OCI-LY7 (cell line): ENCODE measurements around the gene RPH3AL. TPM values are rescaled to one million over a fixed set of nuclear protein-coding genes. Genes with fewer than 3 reads are reported as not detected.
A peak's percentile ranks its signal among the peaks of the same experiment; 100 is the strongest.
"Not testable (repeated sequence)": the region's sequence is repeated elsewhere in the genome, so short reads cannot be mapped to it uniquely, and the experiment has no call there.

Source experiments
- BruUV-seq: library from RNA; stranded (reverse); fragments of 400-500 nt; replicated peaks from 2 replicates; lab custom pipeline; 2021; lab: Mats Ljungman, UMichigan
- CTCF ChIA-PET: fragments of 300-600 bp; sonication (Branson Sonifier 250); formaldehyde crosslinking; loops from one replicate; lab custom pipeline; 2022; ENCODE audit warnings: antibody characterized with exemption; ENCODE audit not compliant: unreplicated experiment; lab: Charles Lee
- POLR2A ChIA-PET: fragments of 300-600 bp; sonication (Branson Sonifier 250); formaldehyde crosslinking; loops from one replicate; lab custom pipeline; 2022; ENCODE audit warnings: antibody characterized with exemption; lab: Charles Lee
- DNase-seq: peaks from one replicate; pipeline ENCODE4 v3.0.0-alpha.2; 2015; ENCODE audit warnings: low spot score
- H2AFZ ChIP-seq: fragments of 200-600 bp; sonication (generic), shearing (Covaris generic); 2 replicates; pipeline ENCODE4 v1.6.1; 2014; ENCODE audit warnings: mild to moderate bottlenecking, antibody characterized with exemption, low read length, moderate library complexity
- H3K27ac ChIP-seq: fragments of 200-600 bp; sonication (generic); 2 replicates; pipeline ENCODE4 v1.5.1; 2014; ENCODE audit warnings: mixed run types, low read depth, mild to moderate bottlenecking, moderate library complexity, low read length, inconsistent platforms; ENCODE audit not compliant: poor library complexity, severe bottlenecking
- H3K36me3 ChIP-seq: fragments of 200-600 bp; sonication (generic); 2 replicates; pipeline ENCODE4 v1.6.1; 2014; ENCODE audit warnings: mild to moderate bottlenecking, antibody characterized with exemption, low read length, moderate library complexity, mixed read lengths; ENCODE audit not compliant: insufficient read depth
- H3K4me1 ChIP-seq: fragments of 200-600 bp; sonication (generic); 2 replicates; pipeline ENCODE4 v1.5.1; 2014; ENCODE audit warnings: mild to moderate bottlenecking, low read length; ENCODE audit not compliant: insufficient read depth, poor library complexity, severe bottlenecking
- H3K4me2 ChIP-seq: fragments of 200-600 bp; sonication (generic); 2 replicates; pipeline ENCODE4 v1.6.1; 2014; ENCODE audit warnings: mild to moderate bottlenecking, low read length
- H3K4me3 ChIP-seq: fragments of 200-600 bp; sonication (generic); 2 replicates; pipeline ENCODE4 v1.5.1; 2014; ENCODE audit warnings: mild to moderate bottlenecking, low read depth, low read length; ENCODE audit not compliant: poor library complexity, severe bottlenecking
- H3K79me2 ChIP-seq: fragments of 200-600 bp; sonication (generic); 2 replicates; pipeline ENCODE4 v1.6.1; 2016; ENCODE audit warnings: low read depth, mild to moderate bottlenecking, low read length, moderate library complexity, mixed read lengths; ENCODE audit not compliant: insufficient read depth
- H3K9me2 ChIP-seq: fragments of 200-600 bp; sonication (generic); 2 replicates; pipeline ENCODE4 v1.6.1; 2016; ENCODE audit warnings: mild to moderate bottlenecking, low read length, mixed read lengths; ENCODE audit not compliant: insufficient read depth
- H3K9me3 ChIP-seq: fragments of 200-600 bp; sonication (generic); 2 replicates; pipeline ENCODE4 v1.6.1; 2014; ENCODE audit warnings: mild to moderate bottlenecking, mixed run types, low read length, mixed read lengths
- H4K20me1 ChIP-seq: fragments of 200-600 bp; sonication (generic); 2 replicates; pipeline ENCODE4 v1.6.1; 2014; ENCODE audit warnings: mild to moderate bottlenecking, antibody characterized with exemption, low read length, moderate library complexity, mixed read lengths; ENCODE audit not compliant: insufficient read depth
- EZH2phosphoT487 ChIP-seq: fragments of 200-600 bp; sonication (generic); IDR thresholded peaks from 2 replicates; pipeline ENCODE4 v1.6.1; 2018; ENCODE audit warnings: low read depth, borderline replicate concordance, mild to moderate bottlenecking, mixed run types, antibody characterized with exemption, low read length, moderate library complexity, mixed read lengths
- intact Hi-C: fragments of 100-400 bp; cut with micrococcal nuclease; formaldehyde crosslinking; loops from one replicate; pipeline ENCODE4 v1.10.0; 2022; ENCODE audit not compliant: unreplicated experiment
- total RNA-seq, 2 experiments: library from RNA; depleted of rRNA in 1 of 2; stranded (reverse); fragments of >200 nt in 1 of 2; shearing (Covaris generic) in 1 of 2; gene quantifications; 2 replicates each; pipeline ENCODE4 v1.2.3, GENCODE V29; 2014 to 2022
- TF ChIP-seq, protein P1 (sequence below): fragments of 200-600 bp; sonication (generic); conservative IDR thresholded peaks from 2 replicates; pipeline ENCODE4 v1.5.1; 2014; ENCODE audit warnings: mild to moderate bottlenecking, antibody characterized with exemption, low read length, moderate library complexity, mixed read lengths

Gene RPH3AL
- total RNA-seq, 2 experiments from 2014 or later: 1.0 to 2.2 TPM

DNA sequence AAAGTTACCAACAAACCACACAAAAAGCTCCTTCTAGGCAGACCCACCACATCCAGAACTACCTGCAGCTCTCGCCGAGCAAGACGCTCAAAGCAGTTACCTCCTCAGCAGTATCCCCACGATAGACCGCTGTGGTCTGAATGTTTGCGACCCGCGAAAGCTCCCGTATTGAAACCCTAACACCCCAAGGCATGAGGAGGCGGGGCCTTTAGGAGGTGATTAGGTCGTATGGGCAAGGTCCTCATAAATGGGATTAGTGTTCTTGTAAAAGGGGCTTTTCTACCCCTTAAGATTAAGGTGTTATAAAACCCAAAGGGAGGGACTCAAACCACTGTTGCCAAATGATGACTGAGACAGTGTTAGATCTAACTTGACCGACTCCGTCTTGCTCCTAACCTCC, 19.0 kb upstream of the RPH3AL start:
- ChIA-PET CTCF (no interaction called here), POLR2A (no interaction called here)
- Histone ChIP-seq H3K36me3 (no peaks in the 10 kb centered on the region), H3K9me2 (no peaks in the 10 kb centered on the region), H3K4me2 (no peak overlapping the region), H3K4me1 (peaks cover 6% of the 10 kb centered on the region), H3K27ac (no peak overlapping the region), H2AFZ (no peak overlapping the region), H3K79me2 (no peaks in the 10 kb centered on the region), H3K9me3 (no peaks in the 10 kb centered on the region), H4K20me1 (no peaks in the 10 kb centered on the region), H3K4me3 (no peak overlapping the region)
- no peak for TF ChIP-seq EZH2phosphoT487
- TF ChIP-seq, protein P1, sequence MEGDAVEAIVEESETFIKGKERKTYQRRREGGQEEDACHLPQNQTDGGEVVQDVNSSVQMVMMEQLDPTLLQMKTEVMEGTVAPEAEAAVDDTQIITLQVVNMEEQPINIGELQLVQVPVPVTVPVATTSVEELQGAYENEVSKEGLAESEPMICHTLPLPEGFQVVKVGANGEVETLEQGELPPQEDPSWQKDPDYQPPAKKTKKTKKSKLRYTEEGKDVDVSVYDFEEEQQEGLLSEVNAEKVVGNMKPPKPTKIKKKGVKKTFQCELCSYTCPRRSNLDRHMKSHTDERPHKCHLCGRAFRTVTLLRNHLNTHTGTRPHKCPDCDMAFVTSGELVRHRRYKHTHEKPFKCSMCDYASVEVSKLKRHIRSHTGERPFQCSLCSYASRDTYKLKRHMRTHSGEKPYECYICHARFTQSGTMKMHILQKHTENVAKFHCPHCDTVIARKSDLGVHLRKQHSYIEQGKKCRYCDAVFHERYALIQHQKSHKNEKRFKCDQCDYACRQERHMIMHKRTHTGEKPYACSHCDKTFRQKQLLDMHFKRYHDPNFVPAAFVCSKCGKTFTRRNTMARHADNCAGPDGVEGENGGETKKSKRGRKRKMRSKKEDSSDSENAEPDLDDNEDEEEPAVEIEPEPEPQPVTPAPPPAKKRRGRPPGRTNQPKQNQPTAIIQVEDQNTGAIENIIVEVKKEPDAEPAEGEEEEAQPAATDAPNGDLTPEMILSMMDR: no peak
- DNase-seq: no peak
- intact Hi-C loops: no loop called here
- BruUV-seq: no TSS peak

DNA sequence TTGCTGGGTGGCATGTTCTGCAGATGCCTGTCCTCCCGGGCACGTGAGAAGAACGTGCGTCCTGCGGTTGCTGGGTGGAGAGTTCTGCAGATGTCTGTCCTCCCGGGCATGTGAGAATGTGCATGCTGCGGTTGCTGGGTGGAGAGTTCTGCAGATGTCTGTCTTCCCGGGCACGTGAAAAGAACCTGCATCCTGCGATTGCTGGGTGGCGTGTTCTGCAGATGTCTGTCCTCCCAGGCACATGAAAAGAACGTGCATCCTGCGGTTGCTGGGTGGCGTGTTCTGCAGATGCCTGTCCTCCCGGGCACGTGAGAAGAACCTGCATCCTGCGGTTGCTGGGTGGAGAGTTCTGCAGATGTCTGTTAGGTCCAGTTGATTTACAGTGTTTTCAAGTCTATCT, 15.0 kb upstream of the RPH3AL start:
- POLR2A ChIA-PET: interaction anchor here (0.6 kb wide), 1 partner anchor 946 kb away, joined by 3 read pairs; no protein-coding TSS in a partner anchor
- H2AFZ ChIP-seq, intact Hi-C loops, BruUV-seq, H3K4me3 ChIP-seq, H3K9me2 ChIP-seq, CTCF ChIA-PET, H3K79me2 ChIP-seq, DNase-seq, H3K27ac ChIP-seq, H3K4me2 ChIP-seq, H4K20me1 ChIP-seq, H3K9me3 ChIP-seq, H3K36me3 ChIP-seq: not testable (repeated sequence)
- peaks cover 14% of the 10 kb centered on the region for H3K4me1 ChIP-seq

- POLR2A ChIA-PET: interaction anchor here (0.6 kb wide), 1 partner anchor 74 kb away, joined by 3 read pairs; no protein-coding TSS in a partner anchor
- H3K36me3 ChIP-seq, H3K27ac ChIP-seq, CTCF ChIA-PET, H3K9me2 ChIP-seq, H3K79me2 ChIP-seq, H4K20me1 ChIP-seq, H3K9me3 ChIP-seq, BruUV-seq, H3K4me3 ChIP-seq, H2AFZ ChIP-seq, intact Hi-C loops: not testable (repeated sequence)
- peak; percentile 46 for DNase-seq
- Histone ChIP-seq H3K4me2 (peak overlapping the region; percentile 29; the same call in 1 of the 2 replicates), H3K4me1 (peaks cover 14% of the 10 kb centered on the region)
Measured at GRCh38 chr17:366657-367615, 14.3 kb upstream of the RPH3AL start.
